ENCODE results near the gene ZNF562.

GRCh38 chr19:9622531-9622930 is 52.4 kb downstream of the ZNF562 start:
- no peak for TF ChIP-seq CTCF (IDR thresholded peaks at IDR 0.05)
- TF ChIP-seq POLR2A (IDR thresholded peaks at IDR 0.05): no peak
- peak; percentile 92 for TF ChIP-seq POLR2AphosphoS5 (IDR thresholded peaks at IDR 0.05)

Measured in prostate gland (tissue), 2 donors.